ENCODE data around the gene OSBPL1A. TPM values are rescaled to one million over a fixed set of nuclear protein-coding genes. Genes with fewer than 3 reads are reported as not detected.

Gene OSBPL1A
- total RNA-seq, 1 donor from 2014 or later, result 18.7 TPM

DNA sequence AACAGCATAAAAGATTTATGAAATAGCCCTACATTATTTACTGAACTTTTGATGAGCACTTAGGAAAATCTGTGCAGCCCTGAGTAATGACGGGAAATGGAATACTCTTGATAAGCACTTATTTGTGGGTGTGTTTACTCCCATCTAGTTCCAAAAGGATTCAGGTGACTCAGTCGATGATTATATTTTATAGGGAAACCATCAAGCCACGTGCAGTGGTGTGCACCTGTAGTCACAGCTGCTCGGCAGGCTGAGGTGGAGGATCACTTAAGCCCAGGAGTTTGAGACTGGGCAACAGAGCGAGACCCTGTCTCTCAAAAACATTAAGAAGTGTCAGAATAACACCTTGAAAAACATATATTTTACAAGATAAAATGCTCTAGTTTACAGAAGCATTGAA is 166.9 kb downstream of the OSBPL1A start:
- DNase-seq (ENCODE audit: extremely low read depth, low read depth, low spot score), result no peak

DNA sequence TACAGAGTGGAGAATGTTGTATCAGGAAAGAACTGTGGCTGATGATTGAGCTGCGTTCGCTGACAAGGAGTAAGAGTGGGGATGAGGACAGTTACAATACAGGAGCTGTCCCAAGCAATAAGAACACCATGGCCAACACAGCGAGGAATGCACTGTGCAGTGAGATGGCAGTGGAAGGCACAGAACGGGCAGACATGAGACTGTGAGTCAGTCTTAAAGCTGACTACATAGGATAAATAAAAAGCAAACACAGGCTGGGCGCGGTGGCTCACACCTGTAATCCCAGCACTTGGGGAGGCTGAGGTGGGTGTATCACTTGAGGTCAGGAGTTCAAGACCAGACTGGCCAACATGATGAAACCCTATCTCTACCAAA is 169.0 kb downstream of the OSBPL1A start:
- DNase-seq (ENCODE audit: extremely low read depth, low read depth, low spot score), result no peak

GRCh38 chr18:24227977-24228666 is 169.5 kb downstream of the OSBPL1A start:
- no peak for DNase-seq (ENCODE audit: extremely low read depth, low read depth, low spot score)

DNA sequence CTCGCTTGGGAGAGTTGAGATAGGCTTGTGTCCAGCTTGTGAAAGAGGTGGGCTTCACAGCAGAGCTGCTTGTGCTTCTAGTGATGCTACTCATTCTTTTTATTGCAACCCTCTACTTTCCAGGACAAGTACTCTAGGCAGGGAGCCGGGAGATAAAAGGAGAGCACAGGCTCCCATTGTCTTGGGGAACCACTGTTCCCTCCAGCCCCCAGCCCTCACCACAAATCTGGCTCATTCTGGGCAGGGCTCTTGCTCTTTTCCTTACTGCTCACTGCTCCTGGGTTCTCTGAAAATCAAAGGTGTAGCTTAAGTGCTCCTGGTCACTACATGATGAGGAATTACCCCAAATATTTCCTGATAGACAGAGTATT is 177.3 kb downstream of the OSBPL1A start:
- DNase-seq (ENCODE audit: extremely low read depth, low read depth, low spot score), result no peak

DNA sequence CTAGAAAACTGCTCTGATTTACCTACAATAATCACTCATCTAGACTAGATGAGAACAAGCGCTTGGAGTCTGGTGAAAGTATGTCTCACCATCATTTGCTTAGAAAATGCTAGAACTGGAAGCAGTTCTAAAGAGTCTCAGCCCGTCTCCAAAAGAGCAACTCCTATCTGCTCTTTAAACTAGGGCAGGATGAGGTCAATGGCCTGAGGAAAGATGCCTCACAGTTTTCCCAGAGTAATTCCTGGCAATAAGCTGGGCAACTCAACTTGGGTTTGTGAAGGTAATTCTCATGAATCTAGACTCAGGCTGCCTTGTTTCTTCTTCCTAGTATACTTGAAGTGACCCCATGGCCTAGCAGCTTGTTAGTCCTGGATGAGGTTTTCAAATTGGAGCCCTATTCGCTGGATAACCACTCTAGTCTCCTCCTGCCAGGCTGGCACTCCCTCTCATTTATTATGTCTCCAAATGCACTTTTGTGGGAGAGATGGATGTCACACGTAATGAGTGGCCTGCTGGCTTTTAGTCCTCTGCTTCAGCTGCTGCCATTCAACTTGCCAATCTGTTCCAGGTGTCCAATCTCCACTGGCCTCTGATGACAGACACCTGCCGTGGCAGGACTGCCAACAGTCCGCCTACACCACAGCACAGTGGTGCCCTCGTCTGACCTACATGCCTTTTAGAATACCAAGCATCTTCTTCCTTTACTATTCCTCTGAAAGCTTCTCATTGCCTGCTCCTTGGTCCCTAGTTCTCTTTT is 177.9 kb downstream of the OSBPL1A start:
- DNase-seq (ENCODE audit: extremely low read depth, low read depth, low spot score), result no peak

- DNase-seq (ENCODE audit: extremely low read depth, low read depth, low spot score), result no peak
Observed at GRCh38 chr18:24214913-24215312, 182.7 kb downstream of the OSBPL1A start.

GRCh38 chr18:24214144-24214543 is 183.5 kb downstream of the OSBPL1A start:
- no peak for DNase-seq (ENCODE audit: extremely low read depth, low read depth, low spot score)

GRCh38 chr18:24212939-24213338 is 184.7 kb downstream of the OSBPL1A start:
- DNase-seq (ENCODE audit: extremely low read depth, low read depth, low spot score), result no peak

DNA sequence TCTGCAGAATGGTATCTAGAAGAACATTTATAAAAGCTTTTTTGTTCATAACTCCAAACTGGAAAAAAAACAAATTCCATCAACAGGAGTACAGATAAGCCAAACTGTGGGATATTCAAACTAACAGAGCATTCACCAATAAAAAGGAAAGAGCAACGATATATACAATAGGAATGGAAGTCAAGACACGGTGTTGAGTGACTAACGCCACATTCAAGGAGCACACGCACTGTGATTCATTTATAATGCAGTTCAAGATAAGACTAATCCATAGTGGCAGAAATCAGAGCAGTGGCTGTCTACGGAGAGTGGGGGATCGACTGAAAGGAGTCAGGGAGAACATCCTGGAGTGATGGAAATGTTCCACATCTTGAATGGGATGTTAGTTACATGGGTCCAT is 188.1 kb downstream of the OSBPL1A start:
- DNase-seq (ENCODE audit: extremely low read depth, low read depth, low spot score), result no peak

GRCh38 chr18:24208270-24209035 is 189.2 kb downstream of the OSBPL1A start:
- DNase-seq (ENCODE audit: extremely low read depth, low read depth, low spot score), result no peak

- DNase-seq (ENCODE audit: extremely low read depth, low read depth, low spot score), result no peak
Observed at GRCh38 chr18:24204904-24205303, 192.7 kb downstream of the OSBPL1A start.

- no peak for DNase-seq (ENCODE audit: extremely low read depth, low read depth, low spot score)
Observed at GRCh38 chr18:24201699-24202687, 195.6 kb downstream of the OSBPL1A start.

DNA sequence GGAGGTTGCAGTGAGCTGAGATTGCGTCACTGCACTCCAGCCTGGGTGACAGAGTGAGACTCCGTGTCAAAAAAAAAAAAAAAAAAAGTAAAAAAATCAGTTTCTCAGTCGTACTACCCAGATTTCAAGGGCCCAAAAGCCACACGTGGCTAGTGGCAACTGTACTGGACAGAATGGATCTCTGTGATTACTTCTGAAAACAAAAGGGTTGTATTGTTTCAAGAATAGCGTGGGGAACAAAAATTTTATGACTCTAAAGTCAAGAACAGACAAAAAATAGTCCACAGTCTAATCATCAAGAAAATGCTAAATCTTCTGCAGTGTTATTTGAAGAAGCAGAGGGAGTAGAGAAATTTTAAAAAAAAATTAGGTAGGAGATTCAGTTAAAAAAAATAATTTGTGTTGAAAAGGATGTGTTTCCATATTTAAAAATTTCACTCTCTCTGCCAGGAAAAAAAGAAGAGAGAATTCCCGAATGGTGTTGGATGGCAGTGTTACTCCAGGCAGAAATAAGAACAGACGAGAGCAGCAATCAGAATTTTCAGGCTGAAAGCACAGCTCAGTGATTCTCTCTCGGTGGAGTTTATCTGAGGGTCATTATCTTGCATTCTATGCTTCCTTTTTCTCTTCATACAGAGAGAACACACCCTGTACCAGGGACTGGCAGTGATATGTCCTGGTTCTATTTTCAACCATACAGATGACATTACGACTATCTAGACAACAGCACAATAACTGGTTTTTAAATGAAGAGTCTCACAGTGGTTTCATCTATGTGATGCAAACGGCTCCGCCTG is 196.9 kb downstream of the OSBPL1A start:
- no peak for DNase-seq (ENCODE audit: extremely low read depth, low read depth, low spot score)

- no peak for DNase-seq (ENCODE audit: extremely low read depth, low read depth, low spot score)
Observed at GRCh38 chr18:24199372-24199962, 198.2 kb downstream of the OSBPL1A start.

- no peak for DNase-seq (ENCODE audit: extremely low read depth, low read depth, low spot score)
Observed at GRCh38 chr18:24198461-24198860, 199.2 kb downstream of the OSBPL1A start.

DNA sequence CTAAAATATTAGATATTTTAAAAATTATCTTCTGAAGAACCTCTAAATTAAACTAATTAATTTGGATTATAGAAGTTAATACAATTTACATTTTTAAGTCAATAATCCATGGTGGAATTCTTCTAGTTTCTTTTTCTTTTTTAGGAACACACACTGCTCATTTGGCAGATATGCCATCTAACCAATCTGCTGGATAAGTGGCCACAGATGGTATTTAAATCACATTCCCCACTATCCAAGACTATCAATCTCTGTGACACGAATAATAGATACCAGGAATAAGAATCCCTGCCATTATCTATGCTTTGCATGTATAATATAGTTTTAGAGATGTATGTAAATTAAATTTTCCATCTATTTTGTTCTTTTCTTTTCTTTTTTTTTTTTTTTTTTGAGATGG is 200.2 kb downstream of the OSBPL1A start:
- DNase-seq (ENCODE audit: extremely low read depth, low read depth, low spot score), result no peak

DNA sequence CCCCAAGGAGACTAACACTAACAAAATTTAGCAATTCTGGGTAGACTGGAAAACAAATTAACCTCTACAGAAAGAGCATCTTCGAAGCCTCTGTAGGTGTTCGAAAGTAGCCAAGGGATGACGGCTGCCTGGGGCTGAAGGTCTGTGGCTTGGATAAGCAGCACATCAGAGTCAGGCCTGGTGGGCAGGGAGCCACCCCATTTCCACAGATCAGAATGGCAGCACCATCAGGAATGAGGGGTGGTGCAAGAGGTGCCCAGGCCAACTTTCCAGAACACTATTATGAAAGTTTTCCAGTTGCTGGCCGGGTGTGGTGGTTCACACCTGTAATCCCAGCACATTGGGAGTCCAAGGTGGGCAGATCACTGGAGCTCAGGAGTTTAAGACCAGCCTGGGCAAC is 200.9 kb downstream of the OSBPL1A start:
- DNase-seq (ENCODE audit: extremely low read depth, low read depth, low spot score), result no peak

GRCh38 chr18:24195296-24196053 is 202.1 kb downstream of the OSBPL1A start:
- no peak for DNase-seq (ENCODE audit: extremely low read depth, low read depth, low spot score)

- no peak for DNase-seq (ENCODE audit: extremely low read depth, low read depth, low spot score)
Observed at GRCh38 chr18:24190590-24190989, 207.0 kb downstream of the OSBPL1A start.

All from glomerular endothelial cell (primary cell).